IMR-90 (cell line): ENCODE measurements around the gene PFDN6.

Source experiments
- BHLHE40 ChIP-seq: fragments of 150-350 bp; IDR thresholded peaks from 2 replicates; pipeline ENCODE4 v1.6.1; 2016; ENCODE audit warnings: mild to moderate bottlenecking, low read depth, low read length
- CEBPB ChIP-seq: IDR thresholded peaks from 2 replicates; pipeline ENCODE4 v1.6.1; 2012; ENCODE audit warnings: low read depth, low read length, improper control_type of control experiment
- CHD1 ChIP-seq: IDR thresholded peaks from 2 replicates; pipeline ENCODE4 v1.6.1; 2012; ENCODE audit warnings: low read depth, low read length, improper control_type of control experiment
- FOS ChIP-seq: fragments of 150-350 bp; IDR thresholded peaks from 2 replicates; pipeline ENCODE4 v1.6.1; 2016; ENCODE audit warnings: low read depth, low read length
- MAZ ChIP-seq: IDR thresholded peaks from 2 replicates; pipeline ENCODE4 v1.6.1; 2012; ENCODE audit warnings: low read depth, mild to moderate bottlenecking, low read length, improper control_type of control experiment, moderate library complexity, borderline replicate concordance
- MXI1 ChIP-seq: IDR thresholded peaks from 2 replicates; pipeline ENCODE4 v1.6.1; 2012; ENCODE audit warnings: low read depth, mild to moderate bottlenecking, low read length, moderate library complexity, borderline replicate concordance
- NFE2L2 ChIP-seq: fragments of 150-350 bp; IDR thresholded peaks from 2 replicates; pipeline ENCODE4 v1.6.1; 2016; ENCODE audit warnings: low read depth, mild to moderate bottlenecking, low read length
- POLR2A ChIP-seq: IDR thresholded peaks from 2 replicates; pipeline ENCODE4 v1.6.1; 2012; ENCODE audit warnings: mild to moderate bottlenecking, low read depth, low read length
- RAD21 ChIP-seq: IDR thresholded peaks from 2 replicates; pipeline ENCODE4 v1.6.1; 2012; ENCODE audit warnings: low read length, improper control_type of control experiment
- SMC3 ChIP-seq: fragments of 150-350 bp; IDR thresholded peaks from 2 replicates; pipeline ENCODE4 v1.6.1; 2016; ENCODE audit warnings: low read depth, mild to moderate bottlenecking, antibody characterized with exemption, low read length, moderate library complexity
- TF ChIP-seq, protein P1 (sequence below): conservative IDR thresholded peaks from 2 replicates; pipeline ENCODE4 v1.5.1; 2012; ENCODE audit warnings: mild to moderate bottlenecking, low read depth, low read length, improper control_type of control experiment
- TF ChIP-seq, protein P2 (sequence below): fragments of 150-350 bp; IDR thresholded peaks from 2 replicates; pipeline ENCODE4 v1.6.1; 2017; ENCODE audit warnings: mild to moderate bottlenecking, antibody characterized with exemption, low read length, low read depth
- TF ChIP-seq, protein P3 (sequence below): fragments of 150-350 bp; IDR thresholded peaks from 2 replicates; pipeline ENCODE4 v1.6.1; 2016; ENCODE audit warnings: low read depth, mild to moderate bottlenecking, low read length, moderate library complexity, borderline replicate concordance

DNA sequence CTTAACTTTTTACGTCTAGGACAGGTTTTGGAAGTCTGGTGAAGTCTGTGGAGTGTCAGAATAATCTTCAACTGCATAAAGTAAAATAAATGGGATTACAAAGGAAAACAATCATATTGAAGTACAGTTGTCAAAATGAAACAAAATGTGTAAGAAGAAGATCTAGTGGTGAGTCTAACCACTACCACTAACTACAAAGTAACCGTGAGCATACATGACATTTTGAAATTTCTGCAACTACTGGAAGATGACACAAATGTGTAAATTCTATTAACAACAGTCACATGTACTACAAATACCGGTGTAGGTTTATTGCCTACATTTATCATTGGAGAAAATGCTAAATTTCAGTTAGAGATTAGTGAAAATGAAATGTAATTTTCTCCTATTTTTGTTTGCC is 47.4 kb upstream of the PFDN6 start:
- TF ChIP-seq CEBPB (no peak), POLR2A (no peak), MAZ (no peak), BHLHE40 (no peak), FOS (no peak), NFE2L2 (no peak), SMC3 (no peak), MXI1 (no peak), CHD1 (no peak), RAD21 (no peak)
- TF ChIP-seq, protein P1, sequence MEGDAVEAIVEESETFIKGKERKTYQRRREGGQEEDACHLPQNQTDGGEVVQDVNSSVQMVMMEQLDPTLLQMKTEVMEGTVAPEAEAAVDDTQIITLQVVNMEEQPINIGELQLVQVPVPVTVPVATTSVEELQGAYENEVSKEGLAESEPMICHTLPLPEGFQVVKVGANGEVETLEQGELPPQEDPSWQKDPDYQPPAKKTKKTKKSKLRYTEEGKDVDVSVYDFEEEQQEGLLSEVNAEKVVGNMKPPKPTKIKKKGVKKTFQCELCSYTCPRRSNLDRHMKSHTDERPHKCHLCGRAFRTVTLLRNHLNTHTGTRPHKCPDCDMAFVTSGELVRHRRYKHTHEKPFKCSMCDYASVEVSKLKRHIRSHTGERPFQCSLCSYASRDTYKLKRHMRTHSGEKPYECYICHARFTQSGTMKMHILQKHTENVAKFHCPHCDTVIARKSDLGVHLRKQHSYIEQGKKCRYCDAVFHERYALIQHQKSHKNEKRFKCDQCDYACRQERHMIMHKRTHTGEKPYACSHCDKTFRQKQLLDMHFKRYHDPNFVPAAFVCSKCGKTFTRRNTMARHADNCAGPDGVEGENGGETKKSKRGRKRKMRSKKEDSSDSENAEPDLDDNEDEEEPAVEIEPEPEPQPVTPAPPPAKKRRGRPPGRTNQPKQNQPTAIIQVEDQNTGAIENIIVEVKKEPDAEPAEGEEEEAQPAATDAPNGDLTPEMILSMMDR, result no peak
- TF ChIP-seq, protein P2, sequence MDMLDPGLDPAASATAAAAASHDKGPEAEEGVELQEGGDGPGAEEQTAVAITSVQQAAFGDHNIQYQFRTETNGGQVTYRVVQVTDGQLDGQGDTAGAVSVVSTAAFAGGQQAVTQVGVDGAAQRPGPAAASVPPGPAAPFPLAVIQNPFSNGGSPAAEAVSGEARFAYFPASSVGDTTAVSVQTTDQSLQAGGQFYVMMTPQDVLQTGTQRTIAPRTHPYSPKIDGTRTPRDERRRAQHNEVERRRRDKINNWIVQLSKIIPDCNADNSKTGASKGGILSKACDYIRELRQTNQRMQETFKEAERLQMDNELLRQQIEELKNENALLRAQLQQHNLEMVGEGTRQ, result no peak
- TF ChIP-seq, protein P3, sequence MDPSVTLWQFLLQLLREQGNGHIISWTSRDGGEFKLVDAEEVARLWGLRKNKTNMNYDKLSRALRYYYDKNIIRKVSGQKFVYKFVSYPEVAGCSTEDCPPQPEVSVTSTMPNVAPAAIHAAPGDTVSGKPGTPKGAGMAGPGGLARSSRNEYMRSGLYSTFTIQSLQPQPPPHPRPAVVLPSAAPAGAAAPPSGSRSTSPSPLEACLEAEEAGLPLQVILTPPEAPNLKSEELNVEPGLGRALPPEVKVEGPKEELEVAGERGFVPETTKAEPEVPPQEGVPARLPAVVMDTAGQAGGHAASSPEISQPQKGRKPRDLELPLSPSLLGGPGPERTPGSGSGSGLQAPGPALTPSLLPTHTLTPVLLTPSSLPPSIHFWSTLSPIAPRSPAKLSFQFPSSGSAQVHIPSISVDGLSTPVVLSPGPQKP, result no peak
